A673 (cell line): Measurements from ENCODE around the gene EVI5L. TPM values are rescaled to one million over a fixed set of nuclear protein-coding genes. Genes with fewer than 3 reads are reported as not detected.
A peak's percentile ranks its signal among the peaks of the same experiment; 100 is the strongest.

Experiments used
- BruUV-seq: library from RNA; stranded (reverse); fragments of 400-500 nt; replicated peaks from 2 replicates; lab custom pipeline; 2021; lab: Mats Ljungman, UMichigan
- CTCF ChIA-PET: fragments of 300-600 bp; sonication (Branson Sonifier 250); formaldehyde crosslinking; loops from one replicate; lab custom pipeline; 2022; ENCODE audit warnings: antibody characterized with exemption; lab: Charles Lee
- POLR2A ChIA-PET: fragments of 300-600 bp; sonication (Branson Sonifier 250); formaldehyde crosslinking; loops from one replicate; lab custom pipeline; 2022; ENCODE audit warnings: antibody characterized with exemption; ENCODE audit not compliant: low non-redundant PET; lab: Charles Lee
- DNase-seq: peaks from one replicate; pipeline ENCODE4 v3.0.0-alpha.2; 2015; ENCODE audit warnings: low spot score
- H3K27ac ChIP-seq: fragments of 200-600 bp; sonication (generic); 2 replicates; pipeline ENCODE4 v1.5.1; 2016; ENCODE audit warnings: mixed run types, low read depth, mild to moderate bottlenecking, mixed read lengths, antibody characterized with exemption, low read length; ENCODE audit not compliant: poor library complexity, severe bottlenecking
- H3K27me3 ChIP-seq: fragments of 200-600 bp; sonication (generic); replicated peaks from 2 replicates; pipeline ENCODE4 v1.6.1; 2017; ENCODE audit warnings: mixed run types, low read depth, mild to moderate bottlenecking, mixed read lengths, antibody characterized with exemption, low read length; ENCODE audit not compliant: insufficient read depth, poor library complexity
- H3K36me3 ChIP-seq: fragments of 200-600 bp; sonication (generic); 2 replicates; pipeline ENCODE4 v1.6.1; 2016; ENCODE audit warnings: mixed run types, mild to moderate bottlenecking, mixed read lengths, antibody characterized with exemption, low read length; ENCODE audit not compliant: insufficient read depth, poor library complexity, severe bottlenecking
- H3K4me1 ChIP-seq: fragments of 200-600 bp; sonication (generic); 2 replicates; pipeline ENCODE4 v1.6.1; 2017; ENCODE audit warnings: mixed run types, mild to moderate bottlenecking, mixed read lengths, antibody characterized with exemption, low read length; ENCODE audit not compliant: insufficient read depth, poor library complexity, severe bottlenecking
- H3K4me3 ChIP-seq: fragments of 200-600 bp; sonication (generic); 2 replicates; pipeline ENCODE4 v1.5.1; 2016; ENCODE audit warnings: low read depth, mixed run types, mild to moderate bottlenecking, mixed read lengths, low read length; ENCODE audit not compliant: poor library complexity, severe bottlenecking
- H3K9me3 ChIP-seq: fragments of 200-600 bp; sonication (generic); 2 replicates; pipeline ENCODE4 v1.6.1; 2016; ENCODE audit warnings: mixed run types, low read depth, mild to moderate bottlenecking, mixed read lengths, antibody characterized with exemption, low read length; ENCODE audit not compliant: poor library complexity, severe bottlenecking
- CTCF ChIP-seq: fragments of 300-800, 200-600 bp; sonication (generic); conservative IDR thresholded peaks from 2 replicates; pipeline ENCODE4 v1.5.1; 2017; ENCODE audit warnings: low read depth, mild to moderate bottlenecking, antibody characterized with exemption, low read length, moderate library complexity, mixed read lengths
- EZH2 ChIP-seq: fragments of 200-600 bp; sonication (generic); IDR thresholded peaks from 2 replicates; pipeline ENCODE4 v1.6.1; 2017; ENCODE audit warnings: borderline replicate concordance, low read depth, mild to moderate bottlenecking, mixed read lengths, antibody characterized with exemption, low read length; ENCODE audit not compliant: poor library complexity, severe bottlenecking
- intact Hi-C: fragments of 100-400 bp; cut with micrococcal nuclease; formaldehyde crosslinking; loops from one replicate; pipeline ENCODE4 v1.10.0; 2022; ENCODE audit not compliant: unreplicated experiment
- total RNA-seq: library from RNA; stranded (reverse); gene quantifications from 2 replicates; pipeline ENCODE4 v1.2.3, GENCODE V29; 2021

Gene EVI5L
- total RNA-seq, 1 experiment from 2014 or later, result 4.8 TPM

GRCh38 chr19:7788178-7788932, 41.7 kb upstream of the EVI5L start:
- POLR2A ChIA-PET, result no interaction called here
- no peaks in the 10 kb centered on the region for H3K36me3 ChIP-seq
- H3K4me1 ChIP-seq, result no peaks in the 10 kb centered on the region
- no peaks in the 10 kb centered on the region for H3K9me3 ChIP-seq
- H3K27me3 ChIP-seq, result peaks cover 35% of the 10 kb centered on the region
- no peak overlapping the region for H3K27ac ChIP-seq
- CTCF ChIA-PET, result no interaction called here
- no peak overlapping the region for H3K4me3 ChIP-seq
- DNase-seq, result no peak
- intact Hi-C loops, result no loop called here
- TF ChIP-seq EZH2 (peak; percentile 28), CTCF (no peak)
- BruUV-seq, result no TSS peak

- Histone ChIP-seq H3K27me3 (peaks cover 34% of the 10 kb centered on the region), H3K9me3 (no peaks in the 10 kb centered on the region), H3K27ac (no peak overlapping the region), H3K4me3 (no peak overlapping the region), H3K4me1 (no peaks in the 10 kb centered on the region), H3K36me3 (no peaks in the 10 kb centered on the region)
- TF ChIP-seq CTCF (no peak), EZH2 (no peak)
- POLR2A ChIA-PET, result no interaction called here
- intact Hi-C loops, result no loop called here
- BruUV-seq, result no TSS peak
- no peak for DNase-seq
- CTCF ChIA-PET, result no interaction called here
These were observed 41.1 kb upstream of the EVI5L start for GRCh38 chr19:7788933-7789323.

GRCh38 chr19:7789447-7789846, 40.6 kb upstream of the EVI5L start:
- Histone ChIP-seq H3K9me3 (no peaks in the 10 kb centered on the region), H3K4me3 (no peak overlapping the region), H3K36me3 (no peaks in the 10 kb centered on the region), H3K4me1 (no peaks in the 10 kb centered on the region), H3K27me3 (peaks cover 31% of the 10 kb centered on the region), H3K27ac (no peak overlapping the region)
- TF ChIP-seq EZH2 (no peak), CTCF (no peak)
- ChIA-PET CTCF (no interaction called here), POLR2A (no interaction called here)
- BruUV-seq, result no TSS peak
- intact Hi-C loops, result no loop called here
- DNase-seq, result no peak
